Left forelimb (tissue), 1 donor: ENCODE measurements around the gene RASD1.
A peak's percentile ranks its signal among the peaks of the same experiment; 100 is the strongest.

Source experiments
- DNase-seq: peaks from one replicate; pipeline ENCODE4 v3.0.0-alpha.2; 2018; ENCODE audit warnings: low spot score

RASD1 gene

GRCh38 chr17:17496189-17497064 lies at the start of gene RASD1:
Gene RASD1 (minus strand): TSS chr17:17496395. CDS start chr17:17496181, 214 bp downstream.
- DNase-seq = peak; percentile 92

- no peak for DNase-seq
Measured at GRCh38 chr17:17545984-17546383, 49.8 kb upstream of the RASD1 start.

GRCh38 chr17:17545031-17545820 lies 49.0 kb upstream of the RASD1 start:
- DNase-seq = no peak

GRCh38 chr17:17542906-17543635 lies 46.9 kb upstream of the RASD1 start:
- no peak for DNase-seq

- DNase-seq = no peak
Measured at GRCh38 chr17:17541640-17542001, 45.4 kb upstream of the RASD1 start.

GRCh38 chr17:17540935-17541639 lies 44.9 kb upstream of the RASD1 start:
- DNase-seq = no peak

- no peak for DNase-seq
Measured at GRCh38 chr17:17540278-17540906, 44.2 kb upstream of the RASD1 start.

- no peak for DNase-seq
Measured at GRCh38 chr17:17539591-17539990, 43.4 kb upstream of the RASD1 start.

GRCh38 chr17:17538417-17539391 lies 42.5 kb upstream of the RASD1 start:
- DNase-seq = no peak

- DNase-seq = no peak
Measured at GRCh38 chr17:17537311-17538099, 41.3 kb upstream of the RASD1 start.

GRCh38 chr17:17536702-17537101 lies 40.5 kb upstream of the RASD1 start:
- DNase-seq = no peak

GRCh38 chr17:17535957-17536356 lies 39.8 kb upstream of the RASD1 start:
- no peak for DNase-seq

GRCh38 chr17:17533901-17534441 lies 37.8 kb upstream of the RASD1 start:
- no peak for DNase-seq

GRCh38 chr17:17532991-17533390 lies 36.8 kb upstream of the RASD1 start:
- no peak for DNase-seq

- no peak for DNase-seq
Measured at GRCh38 chr17:17531156-17531555, 35.0 kb upstream of the RASD1 start.

GRCh38 chr17:17528696-17529652 lies 32.8 kb upstream of the RASD1 start:
- no peak for DNase-seq

GRCh38 chr17:17527956-17528500 lies 31.8 kb upstream of the RASD1 start:
- no peak for DNase-seq

- no peak for DNase-seq
Measured at GRCh38 chr17:17527534-17527933, 31.3 kb upstream of the RASD1 start.
